H9 (cell line): ENCODE data around the gene PPM1H. TPM values are rescaled to one million over a fixed set of nuclear protein-coding genes. Genes with fewer than 3 reads are reported as not detected.

Experiments
- DNase-seq: peaks from one replicate; pipeline ENCODE4 v3.0.0-alpha.2; 2017
- H2AFZ ChIP-seq: one replicate; pipeline ENCODE4 v1.6.1; 2013; ENCODE audit warnings: mild to moderate bottlenecking, low read length, control low read depth, moderate library complexity
- H2AK5ac ChIP-seq: 2 replicates; pipeline ENCODE4 v1.6.1; 2013; ENCODE audit warnings: low read length, control low read depth, mixed read lengths; ENCODE audit not compliant: insufficient read length
- H2BK120ac ChIP-seq: one replicate; pipeline ENCODE4 v1.6.1; 2013; ENCODE audit warnings: low read depth, mild to moderate bottlenecking, low read length, control low read depth, inconsistent platforms; ENCODE audit not compliant: poor library complexity, severe bottlenecking
- H2BK12ac ChIP-seq: 2 replicates; pipeline ENCODE4 v1.6.1; 2013; ENCODE audit warnings: low read length, control low read depth, mixed read lengths, low read depth; ENCODE audit not compliant: insufficient read length
- H2BK15ac ChIP-seq: 2 replicates; pipeline ENCODE4 v1.6.1; 2013; ENCODE audit warnings: low read depth, low read length, control low read depth
- H2BK20ac ChIP-seq: one replicate; pipeline ENCODE4 v1.6.1; 2013; ENCODE audit warnings: low read depth, mild to moderate bottlenecking, low read length, control low read depth, inconsistent platforms; ENCODE audit not compliant: poor library complexity, severe bottlenecking
- H2BK5ac ChIP-seq: 2 replicates; pipeline ENCODE4 v1.6.1; 2013; ENCODE audit warnings: low read length, control low read depth, mixed read lengths; ENCODE audit not compliant: insufficient read length
- H3K14ac ChIP-seq: 2 replicates; pipeline ENCODE4 v1.6.1; 2013; ENCODE audit warnings: low read length, control low read depth; ENCODE audit not compliant: insufficient read depth
- H3K18ac ChIP-seq: 2 replicates; pipeline ENCODE4 v1.6.1; 2013; ENCODE audit warnings: low read depth, mild to moderate bottlenecking, mixed read lengths, low read length, control low read depth; ENCODE audit not compliant: insufficient read length
- H3K23ac ChIP-seq: 2 replicates; pipeline ENCODE4 v1.6.1; 2013; ENCODE audit warnings: low read length, control low read depth, mixed read lengths, low read depth; ENCODE audit not compliant: insufficient read length
- H3K23me2 ChIP-seq: 2 replicates; pipeline ENCODE4 v1.6.1; 2013; ENCODE audit warnings: low read depth, mild to moderate bottlenecking, mixed read lengths, low read length, control low read depth; ENCODE audit not compliant: insufficient read length, poor library complexity, severe bottlenecking
- H3K27ac ChIP-seq: 2 replicates; pipeline ENCODE4 v1.5.1; 2013; ENCODE audit warnings: low read length, control low read depth, mixed read lengths, low read depth; ENCODE audit not compliant: insufficient read length
- H3K27me3 ChIP-seq: 2 replicates; pipeline ENCODE4 v1.6.1; 2013; ENCODE audit warnings: low read length, control low read depth, inconsistent platforms; ENCODE audit not compliant: insufficient read depth
- H3K4ac ChIP-seq: 2 replicates; pipeline ENCODE4 v1.6.1; 2013; ENCODE audit warnings: low read depth, mild to moderate bottlenecking, control low read depth, inconsistent platforms, low read length, moderate library complexity
- H3K4me1 ChIP-seq: 2 replicates; pipeline ENCODE4 v1.6.1; 2013; ENCODE audit warnings: low read length, control low read depth, inconsistent platforms; ENCODE audit not compliant: insufficient read depth
- H3K4me2 ChIP-seq: 2 replicates; pipeline ENCODE4 v1.6.1; 2013; ENCODE audit warnings: low read length, control low read depth, mixed read lengths; ENCODE audit not compliant: insufficient read length, insufficient read depth
- H3K56ac ChIP-seq: 2 replicates; pipeline ENCODE4 v1.6.1; 2013; ENCODE audit warnings: low read depth, mild to moderate bottlenecking, mixed read lengths, low read length, control low read depth; ENCODE audit not compliant: insufficient read length
- H3K79me1 ChIP-seq: 2 replicates; pipeline ENCODE4 v1.6.1; 2013; ENCODE audit warnings: low read depth, mild to moderate bottlenecking, moderate library complexity, low read length, control low read depth, inconsistent platforms; ENCODE audit not compliant: insufficient read depth, poor library complexity, severe bottlenecking
- H3K79me2 ChIP-seq: 2 replicates; pipeline ENCODE4 v1.6.1; 2013; ENCODE audit warnings: low read length, control low read depth, inconsistent platforms; ENCODE audit not compliant: insufficient read depth
- H3K9ac ChIP-seq: 2 replicates; pipeline ENCODE4 v1.6.1; 2013; ENCODE audit warnings: low read length, control low read depth, mixed read lengths; ENCODE audit not compliant: insufficient read length; ENCODE audit errors: extremely low read depth
- H3K9me3 ChIP-seq: one replicate; pipeline ENCODE4 v1.6.1; 2013; ENCODE audit warnings: low read depth, low read length, inconsistent platforms; ENCODE audit not compliant: control insufficient read depth
- H3T11ph ChIP-seq: one replicate; pipeline ENCODE4 v1.6.1; 2013; ENCODE audit warnings: mild to moderate bottlenecking, low read length, control low read depth, inconsistent platforms
- H4K20me1 ChIP-seq: one replicate; pipeline ENCODE4 v1.6.1; 2013; ENCODE audit not compliant: control insufficient read depth, insufficient read length, insufficient read depth
- H4K5ac ChIP-seq: 2 replicates; pipeline ENCODE4 v1.6.1; 2013; ENCODE audit warnings: low read depth, mild to moderate bottlenecking, mixed read lengths, low read length, control low read depth; ENCODE audit not compliant: insufficient read length
- H4K8ac ChIP-seq: replicated peaks from 2 replicates; pipeline ENCODE4 v1.6.1; 2013; ENCODE audit warnings: low read length, control low read depth, mixed read lengths, low read depth; ENCODE audit not compliant: insufficient read length
- H4K91ac ChIP-seq: 2 replicates; pipeline ENCODE4 v1.6.1; 2013; ENCODE audit warnings: low read depth, mild to moderate bottlenecking, moderate library complexity, mixed read lengths, low read length, control low read depth; ENCODE audit not compliant: insufficient read length
- H3K27ac Mint-ChIP-seq, 3 experiments: 2 replicates in 2 of 3; 3 replicates in 1 of 3; pipeline ENCODE4 v1.8.0; 2020 to 2021; ENCODE audit warnings: mixed read lengths in 3 of 3, mild to moderate bottlenecking in 1 of 3, moderate library complexity in 1 of 3
- H3K27me3 Mint-ChIP-seq: 2 replicates; pipeline ENCODE4 v1.8.0; 2021; ENCODE audit warnings: low read depth, mild to moderate bottlenecking, moderate library complexity, mixed read lengths
- H3K36me3 Mint-ChIP-seq, 3 experiments: 2 replicates in 2 of 3; 3 replicates in 1 of 3; pipeline ENCODE4 v1.8.0; 2020 to 2021; ENCODE audit warnings: low read depth in 3 of 3, mixed read lengths in 3 of 3; ENCODE audit not compliant: insufficient read depth in 1 of 3
- H3K4me1 Mint-ChIP-seq, 2 experiments: 2 replicates each; pipeline ENCODE4 v1.8.0; 2020; ENCODE audit warnings: mixed read lengths in 2 of 2
- H3K4me3 Mint-ChIP-seq, 2 experiments: 2 replicates in 1 of 2; 3 replicates in 1 of 2; pipeline ENCODE4 v1.8.0; 2020 to 2021; ENCODE audit warnings: mild to moderate bottlenecking in 2 of 2, mixed read lengths in 2 of 2, moderate library complexity in 1 of 2
- H3K9me3 Mint-ChIP-seq, 2 experiments: 2 replicates in 1 of 2; 3 replicates in 1 of 2; pipeline ENCODE4 v1.8.0; 2020; ENCODE audit warnings: mild to moderate bottlenecking in 2 of 2, mixed read lengths in 2 of 2, moderate library complexity in 1 of 2
- WGBS: extraction: QIAGEN DNeasy Blood & Tissue Kit; methylation state at CpG from one replicate; pipeline ENCODE4 v1.1.7; 2013; ENCODE audit warnings: missing lambda C conversion rate, low lambda C conversion rate, mixed read lengths; ENCODE audit not compliant: insufficient read length; ENCODE audit errors: extremely low coverage; 5-methylcytosine and 5-hydroxymethylcytosine counted together
- total RNA-seq: library from RNA; stranded (reverse); gene quantifications from 2 replicates; pipeline ENCODE4 v1.2.1, GENCODE V29; 2021
- TF ChIP-seq, protein P1 (sequence below): fragments of 200-600 bp; sonication (generic); conservative IDR thresholded peaks from 3 replicates; pipeline ENCODE4 v1.8.0; 2021; ENCODE audit warnings: antibody characterized with exemption, mild to moderate bottlenecking

Gene PPM1H
- total RNA-seq, 1 experiment from 2014 or later = 22.1 TPM

DNA sequence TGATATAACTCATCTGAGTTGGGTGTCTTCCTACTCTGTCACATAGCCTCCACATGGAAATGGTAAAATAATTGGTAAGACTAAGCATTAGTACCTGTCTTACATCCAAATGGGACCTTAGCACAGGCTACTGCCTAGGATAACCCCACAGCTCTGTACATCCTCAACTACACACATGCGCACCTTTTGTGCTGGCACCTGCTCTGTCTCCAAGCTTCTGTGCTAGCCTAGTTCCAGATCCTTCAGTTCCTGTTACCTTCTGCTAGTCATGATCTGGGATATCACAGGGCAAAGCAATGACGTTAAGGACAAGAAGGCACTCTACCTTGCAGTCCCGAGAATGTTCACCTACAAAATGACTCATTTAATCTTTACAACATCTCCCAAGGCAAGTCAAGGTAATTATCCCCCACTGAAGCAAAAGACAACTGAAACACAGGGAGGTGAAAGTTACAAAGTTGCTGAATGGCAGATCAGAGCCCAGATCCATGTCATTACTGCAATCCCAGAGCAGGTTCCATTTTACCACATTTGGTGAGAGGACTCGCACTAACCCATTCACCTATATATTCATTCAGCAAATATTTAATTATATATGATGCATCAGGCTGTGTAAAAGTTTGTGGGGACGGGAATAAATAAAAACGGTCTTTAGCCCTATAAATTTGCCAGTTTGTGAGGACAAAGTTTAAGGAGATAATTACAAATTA, 61.7 kb downstream of the PPM1H start:
- no peak overlapping the region for H2BK15ac ChIP-seq
- H3K36me3 Mint-ChIP-seq = peaks cover 4 to 12% (median 5%) of the 10 kb centered on the region in 3 experiments
- no peak for DNase-seq
- no peak overlapping the region for H3K4ac ChIP-seq
- TF ChIP-seq, protein P1, sequence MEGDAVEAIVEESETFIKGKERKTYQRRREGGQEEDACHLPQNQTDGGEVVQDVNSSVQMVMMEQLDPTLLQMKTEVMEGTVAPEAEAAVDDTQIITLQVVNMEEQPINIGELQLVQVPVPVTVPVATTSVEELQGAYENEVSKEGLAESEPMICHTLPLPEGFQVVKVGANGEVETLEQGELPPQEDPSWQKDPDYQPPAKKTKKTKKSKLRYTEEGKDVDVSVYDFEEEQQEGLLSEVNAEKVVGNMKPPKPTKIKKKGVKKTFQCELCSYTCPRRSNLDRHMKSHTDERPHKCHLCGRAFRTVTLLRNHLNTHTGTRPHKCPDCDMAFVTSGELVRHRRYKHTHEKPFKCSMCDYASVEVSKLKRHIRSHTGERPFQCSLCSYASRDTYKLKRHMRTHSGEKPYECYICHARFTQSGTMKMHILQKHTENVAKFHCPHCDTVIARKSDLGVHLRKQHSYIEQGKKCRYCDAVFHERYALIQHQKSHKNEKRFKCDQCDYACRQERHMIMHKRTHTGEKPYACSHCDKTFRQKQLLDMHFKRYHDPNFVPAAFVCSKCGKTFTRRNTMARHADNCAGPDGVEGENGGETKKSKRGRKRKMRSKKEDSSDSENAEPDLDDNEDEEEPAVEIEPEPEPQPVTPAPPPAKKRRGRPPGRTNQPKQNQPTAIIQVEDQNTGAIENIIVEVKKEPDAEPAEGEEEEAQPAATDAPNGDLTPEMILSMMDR = no peak
- H3K56ac ChIP-seq = no peak overlapping the region
- peaks cover 0 to 2% of the 10 kb centered on the region in 2 experiments; a peak in 2 of 5 replicates for H3K9me3 Mint-ChIP-seq
- H4K20me1 ChIP-seq = no peaks in the 10 kb centered on the region
- no peak overlapping the region for H4K91ac ChIP-seq
- no peak overlapping the region for H2BK5ac ChIP-seq
- no peak overlapping the region for H4K5ac ChIP-seq
- H3K23me2 ChIP-seq = no peaks in the 10 kb centered on the region
- no peak overlapping the region for H3K14ac ChIP-seq
- H2AFZ ChIP-seq = no peak overlapping the region
- H3K4me1 Mint-ChIP-seq = peaks cover 0 to 1% of the 10 kb centered on the region in 2 experiments; a peak in 1 of 4 replicates
- H3K4me2 ChIP-seq = no peak overlapping the region
- no peak overlapping the region for H4K8ac ChIP-seq
- H3K79me2 ChIP-seq = peaks cover 2% of the 10 kb centered on the region; the same call in 1 of the 2 replicates
- H2AK5ac ChIP-seq = no peak overlapping the region
- no peak overlapping the region for H3K27ac ChIP-seq
- H3K27me3 Mint-ChIP-seq = no peaks in the 10 kb centered on the region
- no peaks in the 10 kb centered on the region for H3K27me3 ChIP-seq
- no peak overlapping the region for H3K18ac ChIP-seq
- no CpG with 5 or more reads among the region's 6 CpGs for WGBS
- no peaks in the 10 kb centered on the region; the same call in 1 of the 2 replicates for H3K4me1 ChIP-seq
- no peak overlapping the region for H3K4me3 Mint-ChIP-seq
- H3K23ac ChIP-seq = no peak overlapping the region
- H3T11ph ChIP-seq = no peak overlapping the region
- no peak overlapping the region for H2BK20ac ChIP-seq
- no peaks in the 10 kb centered on the region for H3K79me1 ChIP-seq
- H3K9me3 ChIP-seq = no peaks in the 10 kb centered on the region
- H2BK120ac ChIP-seq = no peak overlapping the region
- no peak overlapping the region for H2BK12ac ChIP-seq
- no peak overlapping the region for H3K9ac ChIP-seq
- H3K27ac Mint-ChIP-seq = no peak overlapping the region
